K562 (cell line): Measurements from ENCODE around the gene BIK. TPM values are rescaled to one million over a fixed set of nuclear protein-coding genes. Genes with fewer than 3 reads are reported as not detected.

Source experiments
- ATAC-seq: fragments of 200-7000 bp; cut with Tn5 transposase; 3 replicates; pipeline ENCODE4 v1.9.1; 2020; ENCODE audit warnings: moderate library complexity
- BruUV-seq: library from RNA; stranded (reverse); fragments of 400-500 nt; replicated peaks from 2 replicates; lab custom pipeline; 2021; lab: Mats Ljungman, UMichigan
- CTCF ChIA-PET: fragments of 300-600 bp; formaldehyde crosslinking; extraction: SDS; loops from one replicate; lab custom pipeline; 2021; ENCODE audit warnings: low intra/inter-chr PET ratio; lab: Yijun Ruan, JAX
- POLR2A ChIA-PET: fragments of 300-600, 350-650 bp; sonication (Branson Sonifier 250); formaldehyde crosslinking; extraction: SDS; loops from one replicate; lab custom pipeline; 2021; ENCODE audit warnings: antibody characterized with exemption, inconsistent platforms; lab: Yijun Ruan, JAX
- DNase-seq, 4 experiments: peaks; one replicate each; pipeline versions ENCODE4 v3.0.0 to v3.0.0-alpha.2; 2011 to 2018; ENCODE audit warnings: low spot score in 3 of 4, mixed read lengths in 3 of 4; ENCODE audit errors: extremely low read depth in 1 of 4
- FAIRE-seq: peaks from 2 replicates; lab custom pipeline; 2011; peaks lifted over from hg19 to GRCh38; lab: Jason Lieb, UNC
- H2AFZ ChIP-seq: 2 replicates; pipeline ENCODE4 v1.6.0; 2011; ENCODE audit warnings: low read depth, low read length, control low read depth, inconsistent platforms
- H3K27ac ChIP-seq: fragments of 200-600 bp; 3 replicates; pipeline ENCODE4 v1.8.0; 2011; ENCODE audit warnings: low read depth, mild to moderate bottlenecking, control low read depth, inconsistent platforms, low read length, moderate library complexity, mixed read lengths; ENCODE audit errors: extremely low read depth
- H3K27me3 ChIP-seq, 2 experiments: fragments of 300-600 bp in 1 of 2; 2 replicates in 1 of 2; 3 replicates in 1 of 2; pipeline versions ENCODE4 v1.6.0 to v1.8.0; 2011; ENCODE audit warnings: inconsistent platforms in 2 of 2, low read length in 2 of 2, mild to moderate bottlenecking in 1 of 2, mixed read lengths in 1 of 2, moderate library complexity in 1 of 2; ENCODE audit not compliant: control insufficient read depth in 2 of 2, insufficient read depth in 2 of 2
- H3K36me3 ChIP-seq: fragments of 300-600 bp; 3 replicates; pipeline ENCODE4 v1.8.0; 2011; ENCODE audit warnings: mild to moderate bottlenecking, low read length, inconsistent platforms; ENCODE audit not compliant: control insufficient read depth, insufficient read depth
- H3K4me1 ChIP-seq, 2 experiments: fragments of 200-600 bp in 1 of 2; replicated peaks in 1 of 2; 2 replicates in 1 of 2; 3 replicates in 1 of 2; pipeline versions ENCODE4 v1.5.1 to v1.8.0; 2011; ENCODE audit warnings: inconsistent platforms in 2 of 2, low read length in 2 of 2, mild to moderate bottlenecking in 1 of 2, mixed read lengths in 1 of 2, moderate library complexity in 1 of 2; ENCODE audit not compliant: control insufficient read depth in 2 of 2, insufficient read depth in 2 of 2
- H3K4me2 ChIP-seq: 2 replicates; pipeline ENCODE4 v1.6.1; 2011; ENCODE audit warnings: low read length, control low read depth, inconsistent platforms, mixed read lengths; ENCODE audit not compliant: insufficient read depth
- H3K4me3 ChIP-seq: fragments of 200-600 bp; sonication (generic), shearing (Covaris generic); 2 replicates; pipeline ENCODE4 v1.5.1; 2016; ENCODE audit warnings: control low read depth, inconsistent platforms
- H3K79me2 ChIP-seq: fragments of 200-600 bp; 3 replicates; pipeline ENCODE4 v1.8.0; 2011; ENCODE audit warnings: low read length, inconsistent platforms; ENCODE audit not compliant: control insufficient read depth, insufficient read depth
- H3K9ac ChIP-seq, 2 experiments: 2 replicates each; pipeline versions ENCODE4 v1.6.0 to v1.6.1; 2011; ENCODE audit warnings: low read depth in 2 of 2, low read length in 2 of 2, control low read depth in 1 of 2, inconsistent platforms in 1 of 2, mild to moderate bottlenecking in 1 of 2, mixed read lengths in 1 of 2; ENCODE audit not compliant: insufficient read depth in 1 of 2
- H3K9me1 ChIP-seq: one replicate; pipeline ENCODE4 v1.6.0; 2011; ENCODE audit warnings: inconsistent platforms, mild to moderate bottlenecking, low read length, moderate library complexity; ENCODE audit not compliant: control insufficient read depth, insufficient read depth
- H3K9me3 ChIP-seq: replicated peaks from 2 replicates; pipeline ENCODE4 v1.5.1; 2011; ENCODE audit warnings: low read depth, low read length, inconsistent platforms; ENCODE audit not compliant: control insufficient read depth, insufficient read depth
- H4K20me1 ChIP-seq: replicated peaks from 2 replicates; pipeline ENCODE4 v1.6.1; 2011; ENCODE audit warnings: low read length, inconsistent platforms, mixed read lengths; ENCODE audit not compliant: control insufficient read depth, insufficient read depth
- GTF2A2 ChIP-seq: IDR thresholded peaks from 2 replicates; pipeline ENCODE4 v1.6.1; 2016; ENCODE audit warnings: mild to moderate bottlenecking, missing genetic modification characterization, missing compliant biosample characterization
- PCBP2 ChIP-seq: fragments of 200-400 bp; formaldehyde crosslinking; IDR thresholded peaks from 2 replicates; pipeline ENCODE4 v1.6.1; 2018; ENCODE audit warnings: low read length, low read depth, mild to moderate bottlenecking, moderate library complexity; ENCODE audit not compliant: poor library complexity, severe bottlenecking
- RBM14 ChIP-seq: fragments of 200-400 bp; formaldehyde crosslinking; IDR thresholded peaks from 2 replicates; pipeline ENCODE4 v1.6.1; 2018; ENCODE audit warnings: low read depth, mild to moderate bottlenecking, low read length, moderate library complexity, borderline replicate concordance; ENCODE audit not compliant: insufficient read depth
- ZNF785 ChIP-seq: fragments of 250-450 bp; sonication (Bioruptor Pico); IDR thresholded peaks from 2 replicates; pipeline ENCODE4 v1.4.0; 2020; ENCODE audit warnings: mild to moderate bottlenecking
- WGBS: fragments of 100-300 bp; shearing (Covaris generic); methylation state at CpG from one replicate; pipeline ENCODE4 v1.1.6; 2016; ENCODE audit warnings: low coverage, mixed read lengths; ENCODE audit not compliant: insufficient coverage; ENCODE audit errors: missing lambda C conversion rate; 5-methylcytosine and 5-hydroxymethylcytosine counted together
- in situ Hi-C: fragments of 300-500 bp; cut with MboI; formaldehyde crosslinking; loops from 4 replicates; pipeline ENCODE4 v1.15.0; 2018; ENCODE audit warnings: inconsistent platforms, mixed read lengths
- intact Hi-C: fragments of 100-400 bp; cut with micrococcal nuclease; formaldehyde crosslinking; loops from 2 replicates; pipeline ENCODE4 v1.14.2; 2022
- polyA plus RNA-seq, 8 experiments: library from polyadenylated mRNA; depleted of rRNA in 4 of 8; stranded (reverse) in 5 of 8; unstranded in 3 of 8; fragments of >200 nt; fragmentation: Nextera tagmentation in 2 of 8; fragmentation: Illumina TruSeq in 1 of 8; extraction: Ambion mirVana in 2 of 8; extraction: Trizol in 1 of 8; gene quantifications; 2 replicates each; pipeline versions ENCODE4 v1.2.1 to v1.2.3, GENCODE V29; 2011 to 2014; ENCODE audit warnings: inconsistent platforms in 1 of 8, missing spikeins in 1 of 8
- total RNA-seq, 7 experiments: library from RNA; depleted of rRNA in 6 of 7; stranded (reverse); fragments of >200 nt in 6 of 7; fragmentation: Illumina TruSeq in 2 of 7; extraction: Trizol in 2 of 7; gene quantifications; 2 replicates each; pipeline versions ENCODE4 v1.2.1 to v1.2.3, GENCODE V29; 2011 to 2021; ENCODE audit warnings: low replicate concordance in 1 of 7

The BIK gene
- total and polyA plus RNA-seq, 9 of the 15 experiments (the other 6 are each of a cell fraction or from before 2014, with no cell fraction given): 0.08 to 0.23 (median 0.18) TPM; not detected in 4

DNA sequence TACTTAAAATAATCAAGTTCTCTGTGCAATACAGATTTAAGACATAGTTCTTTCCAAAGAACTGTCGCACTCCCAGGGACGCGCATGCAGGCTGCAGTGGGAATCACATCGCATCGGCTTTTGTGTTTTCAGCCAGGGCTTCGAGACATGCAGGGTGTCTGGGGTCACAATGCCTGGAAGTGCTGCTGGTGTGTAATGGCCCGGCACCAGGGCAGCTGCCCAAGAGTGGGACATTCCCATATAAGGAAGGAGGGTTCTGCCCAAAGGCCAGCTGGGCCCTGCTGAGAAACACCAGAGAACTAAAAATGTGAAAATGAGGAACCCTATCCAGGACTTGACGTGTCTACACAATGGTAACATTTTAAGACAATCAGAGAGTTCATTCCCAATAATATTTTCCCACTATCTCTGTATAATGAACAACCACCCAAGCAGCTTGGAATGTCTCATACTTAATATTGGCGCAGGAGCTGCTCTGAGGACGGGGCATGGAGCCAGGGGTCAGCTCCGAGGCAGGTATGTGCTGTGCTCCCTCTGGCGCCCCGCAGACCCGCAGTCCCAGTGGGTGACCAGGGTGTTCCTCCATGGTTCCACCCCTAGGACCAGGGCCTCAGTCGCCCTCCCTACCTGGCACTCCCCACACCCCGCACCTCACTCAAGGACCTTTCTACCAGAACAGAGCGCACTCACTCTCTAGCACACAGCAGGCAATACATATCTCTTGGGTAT is 21.4 kb downstream of the BIK start (continued):
- no peak for TF ChIP-seq RBM14

DNA sequence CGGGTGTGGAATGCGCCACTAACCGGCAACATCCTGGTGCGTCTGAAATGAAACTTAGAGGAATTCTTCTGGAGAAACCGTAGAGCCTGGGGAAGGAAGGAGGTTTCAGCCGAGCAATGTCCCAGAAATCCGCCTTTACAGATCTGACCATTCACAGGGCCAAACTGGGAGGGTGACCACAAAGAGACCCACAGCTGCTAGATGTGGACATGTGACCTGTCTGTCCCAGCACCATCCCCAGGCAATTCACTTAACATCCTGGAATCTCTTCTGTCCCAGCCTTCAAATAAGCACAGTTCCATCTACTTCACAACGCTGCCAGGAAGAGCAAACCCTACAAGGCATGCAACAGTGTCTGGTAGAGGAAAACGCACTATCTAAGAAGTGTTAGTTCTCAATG is 22.9 kb downstream of the BIK start:
- POLR2A ChIA-PET: interaction anchor here (0.6 kb wide), 1 partner anchor 34 kb away, joined by 3 read pairs; no protein-coding TSS in a partner anchor
- no peak for FAIRE-seq
- H3K79me2 ChIP-seq: no peaks in the 10 kb centered on the region
- no peak overlapping the region for H3K9ac ChIP-seq
- no peak for TF ChIP-seq ZNF785 (CRISPR knock-in tag)
- no peak for TF ChIP-seq GTF2A2
- no peak for TF ChIP-seq PCBP2
- TF ChIP-seq, all 486 proteins: peak for 0
- Histone ChIP-seq H4K20me1 (no peaks in the 10 kb centered on the region), H3K27me3 (no peaks in the 10 kb centered on the region), H3K9me1 (no peaks in the 10 kb centered on the region), H3K9me3 (no peaks in the 10 kb centered on the region), H3K4me3 (no peak overlapping the region), H3K4me1 (peaks cover 0 to 19% of the 10 kb centered on the region in 2 experiments; a peak in 3 of 5 replicates), H2AFZ (no peak overlapping the region), H3K36me3 (peaks cover 60% of the 10 kb centered on the region), H3K27ac (no peak overlapping the region), H3K4me2 (no peak overlapping the region)
- 83% methylated on average over 9 of the region's 9 CpGs for WGBS
- in situ Hi-C loops (no loop called here), intact Hi-C loops (no loop called here)
- ATAC-seq (no peak), DNase-seq (no peak)
- no TSS peak for BruUV-seq
- CTCF ChIA-PET: no interaction called here
